Measurements from ENCODE around the gene TSNAXIP1.

DNA sequence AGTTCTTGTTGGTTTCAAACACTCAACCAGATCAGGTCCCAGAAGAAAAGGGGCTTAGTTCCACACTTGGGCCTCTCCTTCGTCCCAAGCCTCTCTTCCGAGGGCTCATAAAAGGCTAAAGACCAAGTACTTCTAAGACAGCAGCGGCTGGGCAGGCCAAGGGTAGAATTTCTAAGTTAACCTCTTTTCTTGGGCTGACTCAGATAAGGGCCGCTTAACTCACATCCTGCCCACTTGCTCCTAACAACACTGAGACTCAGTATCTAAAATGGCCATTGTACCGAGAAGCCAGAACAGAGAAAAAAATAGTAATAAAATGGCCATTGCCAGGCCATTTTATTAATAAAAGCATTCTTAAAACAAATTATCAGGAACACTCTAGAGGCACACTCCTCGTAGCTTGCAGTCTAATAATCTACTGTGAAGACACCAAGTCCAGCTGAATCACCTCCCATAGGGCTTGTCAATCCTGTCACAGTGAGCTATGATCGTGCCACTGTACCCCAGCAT, 42.5 kb upstream of the TSNAXIP1 start:
- no peak for TF ChIP-seq CTCF (conservative IDR thresholded peaks at IDR 0.05 in 1 of 2, IDR thresholded peaks at IDR 0.05 in 1 of 2; ENCODE audit: extremely low read depth in 1 of 2, insufficient read depth in 1 of 2, low read depth in 1 of 2, low read length in 2 of 2)
- TF ChIP-seq EZH2 (IDR thresholded peaks at IDR 0.05; ENCODE audit: borderline replicate concordance, low read length), result no peak

Measured in mammary epithelial cell (primary cell).